Brain microvascular endothelial cell (primary cell): ENCODE measurements around the gene SIMC1.

Experiments
- DNase-seq: peaks from one replicate; pipeline ENCODE4 v3.0.0-alpha.2; 2020
- H3K27ac ChIP-seq: fragments of 250-450 bp; sonication (Bioruptor Pico); 2 replicates; pipeline ENCODE4 v1.5.1; 2020; ENCODE audit warnings: mild to moderate bottlenecking, moderate library complexity
- H3K27me3 ChIP-seq: fragments of 250-450 bp; sonication (Bioruptor Pico); replicated peaks from 2 replicates; pipeline ENCODE4 v1.5.1; 2020; ENCODE audit warnings: mild to moderate bottlenecking
- H3K36me3 ChIP-seq: fragments of 250-450 bp; sonication (Bioruptor Pico); replicated peaks from 2 replicates; pipeline ENCODE4 v1.5.1; 2020; ENCODE audit warnings: mild to moderate bottlenecking
- H3K4me3 ChIP-seq: 2 replicates; pipeline ENCODE4 v1.5.1; 2011; ENCODE audit warnings: low read depth, mild to moderate bottlenecking, control low read depth, low read length, moderate library complexity
- CTCF ChIP-seq: IDR thresholded peaks from 2 replicates; pipeline ENCODE4 v1.5.1; 2011; ENCODE audit warnings: low read depth, mild to moderate bottlenecking, moderate library complexity, low read length, control low read depth, inconsistent platforms; ENCODE audit errors: missing control alignments
- in situ Hi-C: cut with HindIII; loops from 2 replicates; pipeline ENCODE4 v1.10.0; 2017; ENCODE audit warnings: low sequenced_read_pairs, low pct_ligation_motif_present

Gene SIMC1

GRCh38 chr5:176391999-176392398 is 153.8 kb downstream of the SIMC1 start:
- TF ChIP-seq CTCF = no peak
- no peak overlapping the region for H3K4me3 ChIP-seq
- peaks cover 13% of the 10 kb centered on the region for H3K36me3 ChIP-seq
- in situ Hi-C loops = no loop called here
- H3K27ac ChIP-seq = no peak overlapping the region
- no peaks in the 10 kb centered on the region for H3K27me3 ChIP-seq
- DNase-seq = no peak

- in situ Hi-C loops = no loop called here
- H3K36me3 ChIP-seq = peaks cover 13% of the 10 kb centered on the region
Observed at GRCh38 chr5:176392526-176392925, 154.3 kb downstream of the SIMC1 start.

GRCh38 chr5:176394096-176394495 is 155.9 kb downstream of the SIMC1 start:
- Histone ChIP-seq H3K27ac (no peak overlapping the region), H3K36me3 (peaks cover 13% of the 10 kb centered on the region), H3K27me3 (no peaks in the 10 kb centered on the region), H3K4me3 (no peak overlapping the region)
- TF ChIP-seq CTCF = no peak
- in situ Hi-C loops = no loop called here
- DNase-seq = no peak

More at GRCh38 chr5:176392526-176392925, 154.3 kb downstream of the SIMC1 start:
- DNase-seq = no peak
- Histone ChIP-seq H3K4me3 (no peak overlapping the region), H3K27me3 (no peaks in the 10 kb centered on the region), H3K27ac (no peak overlapping the region)
- no peak for TF ChIP-seq CTCF

GRCh38 chr5:176394881-176395675 is 156.9 kb downstream of the SIMC1 start:
- no peak for DNase-seq
- Histone ChIP-seq H3K27me3 (no peaks in the 10 kb centered on the region), H3K27ac (no peak overlapping the region), H3K4me3 (no peak overlapping the region), H3K36me3 (peaks cover 13% of the 10 kb centered on the region)
- in situ Hi-C loops = no loop called here
- TF ChIP-seq CTCF = no peak
